ENCODE measurements around the gene ZFAND3.
"Not testable (repeated sequence)": the region's sequence is repeated elsewhere in the genome, so short reads cannot be mapped to it uniquely, and the experiment has no call there.

ZFAND3 gene

DNA sequence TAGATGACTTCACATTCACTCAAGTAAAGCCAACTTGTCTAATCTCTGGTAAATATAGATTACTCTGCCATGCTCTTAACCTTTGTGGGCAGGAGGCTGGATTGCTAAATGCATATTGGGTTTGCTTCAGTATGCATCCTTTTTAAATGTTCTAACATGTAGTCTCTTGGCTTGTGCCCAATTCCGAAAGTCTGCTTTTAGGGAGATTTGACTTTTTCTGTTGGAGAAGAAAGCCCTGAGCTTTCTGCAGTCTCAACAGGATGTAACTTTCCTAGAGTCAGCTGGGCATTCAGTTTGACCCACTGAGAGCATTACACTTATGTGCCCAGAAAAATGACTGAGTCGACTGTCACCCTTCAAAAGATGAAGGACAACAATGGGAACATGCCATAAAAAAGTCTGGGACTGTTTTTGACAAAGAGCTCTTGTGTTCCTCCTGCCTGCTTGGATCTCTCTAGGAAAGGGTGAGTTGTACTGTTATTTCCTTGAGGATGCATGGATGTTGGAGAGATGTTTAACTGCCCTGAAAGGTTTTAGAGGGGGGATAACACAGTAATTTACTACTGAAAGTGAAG is 299.4 kb downstream of the ZFAND3 start:
- no peak for DNase-seq (ENCODE audit: low spot score)
- FAIRE-seq, result no peak

- FAIRE-seq, result no peak
- DNase-seq (ENCODE audit: low spot score), result no peak
These were observed 300.0 kb downstream of the ZFAND3 start for GRCh38 chr6:38119516-38119915.

GRCh38 chr6:38124224-38124926 is 304.8 kb downstream of the ZFAND3 start:
- not testable (repeated sequence) for FAIRE-seq; DNase-seq (ENCODE audit: low spot score)

DNA sequence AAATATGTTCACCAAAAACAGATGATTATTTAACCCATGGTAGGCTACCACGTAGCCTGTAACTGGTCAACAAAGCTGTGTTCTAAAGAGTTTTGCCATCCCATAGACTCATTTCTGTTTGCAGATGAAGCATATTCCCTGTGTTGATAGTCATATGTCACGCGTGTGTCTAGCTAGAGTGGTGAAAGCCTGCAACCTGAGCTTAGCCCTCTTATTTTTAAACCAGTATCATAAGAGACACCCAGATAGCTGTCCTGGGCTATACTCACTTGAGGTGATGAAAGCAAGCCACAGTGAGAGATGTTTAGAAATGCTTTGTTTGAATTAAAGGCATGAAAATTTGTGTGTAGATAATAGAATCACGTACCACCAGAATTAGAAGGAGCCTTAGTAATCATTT is 307.8 kb downstream of the ZFAND3 start:
- FAIRE-seq, result no peak
- no peak for DNase-seq (ENCODE audit: low spot score)

DNA sequence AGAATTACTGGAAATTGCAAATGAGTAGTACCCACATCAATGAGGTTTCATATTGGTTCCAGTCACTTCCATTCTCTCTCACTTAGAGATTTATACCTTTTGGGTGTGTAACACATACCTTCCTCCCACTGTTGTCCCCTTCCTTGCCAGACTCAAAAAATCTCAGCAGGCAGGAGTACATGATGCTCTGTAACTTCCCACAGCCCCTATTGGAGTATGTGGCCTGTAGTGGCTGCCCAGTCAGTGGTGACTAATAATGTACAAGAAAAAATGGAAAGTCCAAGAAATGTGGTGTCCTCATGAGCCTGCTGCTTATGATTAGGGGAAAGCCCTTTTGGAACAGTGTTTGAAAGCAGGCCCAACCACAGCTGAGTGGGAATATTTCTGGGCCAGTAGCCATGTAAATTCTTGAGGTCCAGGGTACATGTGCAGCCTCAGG is 312.0 kb downstream of the ZFAND3 start:
- DNase-seq (ENCODE audit: low spot score) (no peak), FAIRE-seq (no peak)

DNA sequence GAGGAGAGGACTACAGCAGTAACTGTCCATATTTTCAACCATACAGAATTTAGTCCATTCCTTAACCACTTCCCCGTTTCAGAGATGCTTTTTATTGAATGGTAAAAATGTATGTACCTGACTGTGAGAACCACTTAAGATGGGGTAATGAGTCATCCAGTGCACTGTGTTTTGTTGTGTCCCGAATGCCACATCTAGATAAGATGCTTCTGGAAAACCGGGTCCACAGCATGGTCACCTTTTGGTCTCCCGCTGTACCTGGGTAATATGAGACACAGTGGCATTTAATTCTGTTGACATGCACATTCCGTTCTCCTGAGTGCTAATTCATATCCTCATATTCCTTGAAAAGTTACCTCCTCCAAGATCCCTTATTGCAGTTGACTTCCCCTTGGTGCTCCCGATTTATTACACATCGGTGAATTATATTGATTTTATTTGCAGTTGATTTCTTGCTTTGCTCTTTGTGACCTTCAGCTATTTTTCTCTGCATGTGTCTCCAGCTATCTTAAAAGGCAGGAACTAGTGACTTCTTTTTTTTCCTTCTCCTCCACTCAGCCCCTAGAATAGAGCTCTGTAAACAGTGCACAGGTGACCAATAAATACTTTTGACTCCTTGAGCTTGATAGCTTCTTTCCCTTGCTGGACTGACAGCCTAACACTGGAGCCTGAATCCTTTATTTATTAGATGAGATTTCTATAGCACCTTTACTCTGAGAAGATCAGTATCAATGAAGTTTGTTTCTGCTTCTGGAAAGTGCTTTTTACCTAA is 314.6 kb downstream of the ZFAND3 start:
- FAIRE-seq, result no peak
- DNase-seq (ENCODE audit: low spot score), result no peak

DNA sequence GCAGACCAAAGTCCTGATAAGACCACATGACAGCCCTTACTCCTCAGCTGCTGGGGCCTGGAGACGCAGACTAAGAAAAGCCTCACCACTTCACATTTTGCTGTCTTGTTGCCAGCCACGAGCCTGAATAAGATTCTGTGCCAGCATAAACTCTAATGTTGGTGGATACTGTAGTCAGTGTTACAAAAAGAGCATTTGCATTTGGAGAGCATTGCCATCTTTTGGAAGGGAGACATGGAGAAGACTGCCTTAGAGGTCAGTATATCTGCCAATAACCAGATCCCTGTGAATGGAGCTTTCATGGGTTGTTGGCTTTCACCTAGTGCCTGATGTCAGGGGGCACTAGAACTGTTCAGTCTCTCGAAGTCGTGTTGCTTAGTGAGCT is 315.2 kb downstream of the ZFAND3 start:
- no peak for FAIRE-seq

GRCh38 chr6:38136547-38136946 is 317.0 kb downstream of the ZFAND3 start:
- DNase-seq (ENCODE audit: low spot score), result no peak
- no peak for FAIRE-seq

More for the DNA sequence above, 315.2 kb downstream of the ZFAND3 start:
- DNase-seq (ENCODE audit: low spot score), result no peak

GRCh38 chr6:38137608-38138265 is 318.2 kb downstream of the ZFAND3 start:
- FAIRE-seq (no peak), DNase-seq (ENCODE audit: low spot score) (no peak)

DNA sequence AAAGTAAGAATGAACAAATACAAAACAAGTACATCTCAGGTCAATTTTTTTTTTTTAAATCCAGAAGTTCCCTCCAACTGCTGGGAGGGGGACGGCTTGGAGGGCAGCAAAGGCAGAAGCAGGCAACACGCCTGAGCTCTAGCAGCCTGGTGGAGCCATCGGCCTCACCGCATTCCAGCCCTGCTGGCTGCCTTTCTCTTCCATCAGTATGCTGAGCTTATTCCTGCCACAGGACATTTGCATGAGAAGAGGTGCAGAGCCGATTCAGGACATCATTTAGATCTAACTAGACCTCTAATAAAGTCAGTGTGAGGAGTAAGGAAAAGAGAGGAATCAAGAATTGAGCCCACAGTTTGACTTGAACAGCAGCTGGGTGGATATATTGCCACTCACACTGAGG is 318.8 kb downstream of the ZFAND3 start:
- DNase-seq (ENCODE audit: low spot score) (no peak), FAIRE-seq (no peak)

DNA sequence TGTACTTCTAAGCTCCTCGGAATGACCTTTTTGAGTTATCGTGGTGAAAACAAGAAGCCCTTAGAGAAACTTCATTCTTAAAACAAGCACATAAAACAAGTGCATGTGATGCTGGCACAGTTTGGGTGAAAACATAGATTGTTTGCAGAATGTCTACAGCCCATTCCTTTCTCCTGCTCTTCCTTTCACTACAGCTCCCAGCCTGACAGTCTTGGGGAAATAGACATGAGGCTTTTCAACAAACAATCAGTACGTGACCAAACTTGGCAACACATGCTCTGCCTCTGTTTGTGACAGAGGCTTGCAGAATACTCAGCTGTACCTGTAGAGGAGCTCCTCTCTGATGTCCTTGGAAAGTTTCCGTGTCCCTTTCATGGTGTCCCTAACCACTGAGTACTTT is 321.6 kb downstream of the ZFAND3 start:
- DNase-seq (ENCODE audit: low spot score) (no peak), FAIRE-seq (no peak)

DNA sequence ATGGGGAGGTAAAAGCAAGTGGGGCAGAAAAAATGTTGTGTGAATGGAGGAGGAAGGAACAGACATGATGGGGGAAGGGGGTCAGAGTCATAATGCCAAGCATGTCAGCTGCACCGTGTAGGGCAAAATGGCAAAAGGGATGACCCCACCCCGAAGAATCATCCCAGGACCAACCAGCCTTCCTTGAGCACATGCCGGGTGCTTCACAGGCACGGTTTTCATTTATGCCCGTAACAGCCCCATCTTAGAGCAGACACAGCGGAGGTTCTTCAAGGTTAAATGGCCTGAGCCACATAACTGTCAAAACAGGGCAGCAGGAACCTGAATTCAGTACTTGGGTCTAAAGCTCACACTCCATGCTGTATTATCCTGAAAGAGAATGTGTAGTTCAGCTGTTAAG is 322.2 kb downstream of the ZFAND3 start:
- no peak for DNase-seq (ENCODE audit: low spot score)
- FAIRE-seq, result no peak

DNA sequence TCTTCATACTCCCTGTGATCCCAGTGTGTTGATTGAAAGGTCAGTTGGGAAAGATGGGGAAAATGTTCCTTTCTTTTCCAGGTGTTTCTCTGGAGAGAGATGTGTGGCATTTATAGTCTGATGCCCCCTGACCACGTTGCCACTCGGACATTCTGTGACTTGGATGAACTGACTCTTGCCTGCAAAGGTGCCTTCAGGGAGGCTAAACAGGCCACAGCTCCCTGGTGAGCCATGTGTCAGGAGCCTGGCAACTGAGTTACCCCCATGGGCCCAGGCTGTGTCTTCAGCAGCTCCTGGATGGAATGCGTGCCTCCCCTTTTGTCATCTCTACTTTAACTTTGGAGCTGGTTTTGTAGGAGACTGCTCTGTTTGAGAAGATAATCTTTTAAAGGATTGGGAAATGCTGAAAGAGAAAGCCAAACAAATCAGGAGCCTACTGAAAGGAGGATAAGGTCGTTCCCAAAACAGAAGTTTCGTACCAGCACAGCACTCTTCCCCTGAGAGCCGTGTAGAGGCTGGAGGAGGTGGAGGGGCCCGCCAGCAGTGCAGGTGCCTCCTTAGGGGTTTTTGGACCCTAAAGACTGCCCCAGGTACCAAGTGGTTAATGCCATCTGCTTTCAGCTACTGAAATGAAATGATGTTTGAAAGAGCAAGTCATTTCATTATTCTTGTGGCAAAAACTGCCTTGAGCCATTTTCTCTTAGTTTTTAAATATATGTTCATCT is 322.8 kb downstream of the ZFAND3 start:
- DNase-seq (ENCODE audit: low spot score), result no peak
- FAIRE-seq, result no peak

GRCh38 chr6:38143191-38144150 is 323.9 kb downstream of the ZFAND3 start:
- DNase-seq (ENCODE audit: low spot score), result no peak
- FAIRE-seq, result no peak

- DNase-seq (ENCODE audit: low spot score) (no peak), FAIRE-seq (no peak)
These were observed 324.9 kb downstream of the ZFAND3 start for GRCh38 chr6:38144365-38144945.

DNA sequence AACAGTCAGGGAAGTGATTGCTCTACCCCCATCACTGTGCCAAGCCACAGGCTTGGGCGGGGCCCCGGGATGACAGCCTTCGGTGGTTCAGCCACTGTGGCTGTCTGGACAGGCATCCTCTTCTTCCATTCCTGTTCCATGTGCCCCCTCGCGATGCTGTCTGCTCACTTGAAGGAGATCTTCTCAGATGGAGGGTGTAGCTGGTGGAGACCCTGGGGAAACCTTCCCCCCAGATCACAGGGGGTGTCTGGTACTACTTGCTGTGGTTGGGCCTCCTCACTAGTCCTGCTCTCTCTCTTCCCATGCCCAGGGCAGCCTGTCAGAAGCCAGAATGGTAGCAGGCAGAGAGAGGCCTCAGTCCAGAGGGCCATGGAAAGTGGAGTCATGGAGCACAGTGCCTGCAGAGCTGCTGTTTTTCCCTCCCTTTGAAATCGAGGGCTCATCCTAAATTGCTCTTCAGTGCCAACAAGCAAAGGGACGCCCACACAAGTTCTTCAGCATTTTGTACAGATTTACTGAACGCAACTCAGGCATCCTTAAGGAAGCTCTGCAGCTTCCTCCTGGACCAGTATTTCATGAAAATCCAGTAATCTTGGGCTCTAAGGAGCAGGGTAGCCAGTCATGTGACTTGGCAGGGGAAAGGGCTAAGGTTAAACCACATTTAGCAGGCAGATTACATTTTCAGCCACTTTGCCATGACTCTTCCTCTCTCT is 326.6 kb downstream of the ZFAND3 start:
- DNase-seq (ENCODE audit: low spot score), result no peak
- no peak for FAIRE-seq

- no peak for FAIRE-seq
- DNase-seq (ENCODE audit: low spot score), result no peak
These were observed 327.2 kb downstream of the ZFAND3 start for GRCh38 chr6:38146734-38147027.

DNA sequence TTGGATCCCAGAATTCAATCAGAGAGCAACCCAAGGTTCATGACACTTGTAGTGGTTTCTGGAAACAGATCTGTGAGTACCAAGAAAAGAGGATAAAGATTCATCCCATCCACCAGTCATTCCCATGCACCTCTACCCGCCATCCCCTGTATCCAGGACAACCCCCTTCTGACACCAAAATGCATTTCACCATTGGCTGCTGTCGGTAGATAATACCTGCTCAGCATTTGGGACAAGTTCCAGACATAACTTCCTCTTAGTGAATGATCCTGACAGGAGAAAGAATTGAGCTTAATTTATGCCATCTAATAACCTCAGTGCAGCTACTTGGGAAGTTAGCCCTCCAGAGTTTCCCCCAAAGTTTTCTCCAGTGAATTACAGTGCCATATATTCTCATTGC is 329.1 kb downstream of the ZFAND3 start:
- DNase-seq (ENCODE audit: low spot score), result no peak
- FAIRE-seq, result no peak

DNA sequence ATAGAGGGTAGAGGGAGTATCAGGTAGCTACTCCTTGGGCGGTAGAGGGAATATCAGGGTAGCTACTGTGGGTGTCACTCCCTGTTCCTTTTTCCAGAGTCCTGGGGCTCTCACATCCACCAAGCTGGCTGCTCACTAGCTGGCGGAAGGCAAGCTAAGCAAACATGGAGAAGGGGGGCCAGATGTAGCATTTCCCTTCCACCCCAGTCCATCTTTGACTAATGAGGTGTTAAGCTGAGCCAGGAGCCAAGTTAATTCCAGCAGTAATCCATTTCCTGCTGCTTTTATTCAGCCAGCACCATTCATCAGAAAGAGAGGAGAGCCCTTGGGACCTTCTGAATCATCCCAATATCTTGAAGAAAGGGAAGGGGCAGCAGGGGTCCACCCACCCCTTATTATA is 330.0 kb downstream of the ZFAND3 start:
- FAIRE-seq, result no peak
- DNase-seq (ENCODE audit: low spot score), result no peak

All from urothelium cell line (cell line).